ENCODE measurements around the gene SNAPC2.

Gene SNAPC2

DNA sequence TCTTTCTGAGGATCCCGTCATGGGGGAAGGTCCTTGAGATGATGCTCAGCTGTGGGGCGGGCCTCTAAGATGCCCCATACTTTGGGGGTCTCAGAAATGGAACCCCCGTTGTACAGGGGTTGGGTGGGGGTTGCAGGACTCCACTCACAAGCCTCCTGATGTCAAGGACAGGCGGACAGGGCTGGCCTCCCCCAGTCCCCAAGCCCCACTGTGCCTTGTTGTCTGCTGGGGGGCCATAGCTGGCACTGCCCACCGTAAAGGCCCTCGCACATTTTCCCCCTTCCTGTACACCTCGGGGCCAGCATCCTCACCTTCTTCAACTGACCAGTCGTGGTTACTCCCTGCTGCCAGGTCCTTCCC, 2.7 kb downstream of the SNAPC2 start:
- no peak overlapping the region for H3K27ac ChIP-seq (ENCODE audit: insufficient read depth in 1 of 2, low read depth in 1 of 2, low read length in 2 of 2, poor library complexity in 1 of 2, severe bottlenecking in 2 of 2)
- H3K36me3 ChIP-seq (ENCODE audit: control insufficient read depth in 4 of 4, insufficient read depth in 4 of 4, low read length in 3 of 4), result peaks cover 0 to 16% (median 14%) of the 10 kb centered on the region in 4 experiments
- ChIA-PET POLR2A (no interaction called here), CTCF (interaction anchor here (0.9 to 3.0 kb wide), 3 partner anchors 18 to 53 kb away, joined by 3 to 14 read pairs (median 5); partner anchors contain the start of gene TIMM44)
- H3K27me3 ChIP-seq (replicated peaks in 2 of 5; ENCODE audit: control insufficient read depth in 4 of 5, insufficient read depth in 5 of 5, low read length in 4 of 5), result peaks cover 0 to 19% (median 7%) of the 10 kb centered on the region in 5 experiments
- H3K4me1 ChIP-seq (ENCODE audit: control extremely low read depth in 1 of 4, control insufficient read depth in 4 of 4, insufficient read depth in 4 of 4, low read length in 3 of 4), result peaks cover 0 to 38% (median 36%) of the 10 kb centered on the region in 4 experiments
- no peak overlapping the region for H3K4me3 ChIP-seq (ENCODE audit: control insufficient read depth in 1 of 7, extremely low read depth in 1 of 7, insufficient read depth in 4 of 7, low read depth in 2 of 7, low read length in 6 of 7)
- H3K9me3 ChIP-seq (ENCODE audit: control extremely low read depth in 1 of 5, control insufficient read depth in 4 of 5, insufficient read depth in 2 of 5, low read depth in 1 of 5, low read length in 4 of 5), result no peaks in the 10 kb centered on the region
- WGBS (ENCODE audit: insufficient coverage), result 84% methylated on average over 4 of the region's 8 CpGs
- DNase-seq, result no peak

DNA sequence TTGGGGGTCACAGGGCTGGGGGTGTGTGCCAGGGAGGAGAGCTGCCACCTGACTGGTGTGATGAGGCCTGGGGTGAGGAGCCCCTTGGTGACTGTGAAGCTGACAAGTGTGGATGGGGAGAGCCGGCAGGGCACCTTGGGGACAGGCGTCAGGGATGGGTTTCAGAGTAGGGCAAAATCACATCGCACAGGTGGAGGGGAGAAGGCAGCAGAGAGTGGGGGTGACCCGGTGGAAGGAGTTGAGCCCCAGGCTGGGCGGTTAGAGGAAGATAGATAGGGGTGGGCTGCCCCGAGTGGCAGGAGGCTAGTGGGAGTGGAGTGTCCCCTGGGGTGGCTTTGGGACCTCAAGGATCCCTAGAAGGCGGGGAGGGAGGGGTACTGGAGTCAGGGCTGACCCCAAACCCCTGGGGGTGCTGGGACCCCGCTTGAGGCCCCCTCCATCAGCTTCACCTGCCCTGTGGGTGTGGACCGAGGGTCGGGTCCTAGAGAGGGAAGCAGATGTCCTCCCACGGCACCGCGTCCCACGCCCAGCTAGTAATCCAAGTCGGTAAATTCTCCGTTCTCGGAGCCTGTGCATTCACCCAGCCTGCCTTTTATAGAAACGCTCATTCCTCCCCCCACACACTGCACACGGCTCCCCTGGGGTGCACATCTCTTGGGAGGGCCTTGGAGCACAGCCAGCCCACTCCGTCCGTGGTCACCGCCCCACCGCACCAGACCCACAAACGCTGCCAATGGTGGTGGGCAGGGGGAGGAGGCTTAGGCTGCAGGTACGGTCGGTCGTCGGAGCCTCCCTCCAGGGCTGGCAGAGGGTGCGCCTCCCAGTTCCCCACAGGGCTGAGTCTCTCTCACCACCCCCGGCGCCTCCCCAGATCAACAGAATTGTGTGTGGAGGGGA, 3.4 kb downstream of the SNAPC2 start:
- no peak overlapping the region for H3K27ac ChIP-seq (ENCODE audit: insufficient read depth in 1 of 2, low read depth in 1 of 2, low read length in 2 of 2, poor library complexity in 1 of 2, severe bottlenecking in 2 of 2)
- H3K4me1 ChIP-seq (ENCODE audit: control extremely low read depth in 1 of 4, control insufficient read depth in 4 of 4, insufficient read depth in 4 of 4, low read length in 3 of 4), result peaks cover 0 to 35% (median 33%) of the 10 kb centered on the region in 4 experiments
- ChIA-PET CTCF (interaction anchor here (1.2 to 3.0 kb wide), 4 partner anchors 8 to 69 kb away, joined by 5 to 14 read pairs (median 8); partner anchors contain the start of genes TGFBR3L and TIMM44), POLR2A (no interaction called here)
- H3K27me3 ChIP-seq (replicated peaks in 2 of 5; ENCODE audit: control insufficient read depth in 4 of 5, insufficient read depth in 5 of 5, low read length in 4 of 5), result peaks cover 0 to 13% (median 3%) of the 10 kb centered on the region in 5 experiments
- no peak overlapping the region for H3K4me3 ChIP-seq (ENCODE audit: control insufficient read depth in 1 of 7, extremely low read depth in 1 of 7, insufficient read depth in 4 of 7, low read depth in 2 of 7, low read length in 6 of 7)
- WGBS (ENCODE audit: insufficient coverage), result 95% methylated on average over 23 of the region's 31 CpGs
- DNase-seq, result no peak
- no peaks in the 10 kb centered on the region for H3K9me3 ChIP-seq (ENCODE audit: control extremely low read depth in 1 of 5, control insufficient read depth in 4 of 5, insufficient read depth in 2 of 5, low read depth in 1 of 5, low read length in 4 of 5)
- H3K36me3 ChIP-seq (ENCODE audit: control insufficient read depth in 4 of 4, insufficient read depth in 4 of 4, low read length in 3 of 4), result peaks cover 0 to 21% (median 14%) of the 10 kb centered on the region in 4 experiments

DNA sequence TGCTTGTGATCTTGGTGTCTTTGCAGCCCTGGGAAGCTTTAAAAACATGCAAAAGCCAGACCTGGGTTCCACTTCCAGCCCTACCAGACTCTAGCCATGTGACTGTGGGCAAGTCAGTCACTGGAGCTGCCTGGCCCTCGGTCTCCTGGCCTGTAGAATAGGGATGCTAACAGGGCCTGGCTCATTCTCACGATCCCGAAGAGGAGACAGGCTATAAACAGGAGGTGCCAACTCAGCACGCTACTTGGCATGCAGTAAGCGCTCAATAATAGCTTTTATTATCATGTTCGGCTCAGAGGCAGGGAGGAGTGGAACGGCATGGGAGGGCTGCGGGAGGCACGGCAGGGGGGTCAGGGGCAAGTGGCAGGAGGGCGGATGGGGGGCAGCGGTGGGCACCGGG, 4.1 kb downstream of the SNAPC2 start:
- peaks cover 0 to 6% (median 0%) of the 10 kb centered on the region in 5 experiments for H3K27me3 ChIP-seq (replicated peaks in 2 of 5; ENCODE audit: control insufficient read depth in 4 of 5, insufficient read depth in 5 of 5, low read length in 4 of 5)
- no peak overlapping the region for H3K4me3 ChIP-seq (ENCODE audit: control insufficient read depth in 1 of 7, extremely low read depth in 1 of 7, insufficient read depth in 4 of 7, low read depth in 2 of 7, low read length in 6 of 7)
- H3K36me3 ChIP-seq (ENCODE audit: control insufficient read depth in 4 of 4, insufficient read depth in 4 of 4, low read length in 3 of 4), result peaks cover 0 to 21% (median 14%) of the 10 kb centered on the region in 4 experiments
- no peak for DNase-seq
- H3K4me1 ChIP-seq (ENCODE audit: control extremely low read depth in 1 of 4, control insufficient read depth in 4 of 4, insufficient read depth in 4 of 4, low read length in 3 of 4), result peaks cover 0 to 40% (median 32%) of the 10 kb centered on the region in 4 experiments
- H3K27ac ChIP-seq (ENCODE audit: insufficient read depth in 1 of 2, low read depth in 1 of 2, low read length in 2 of 2, poor library complexity in 1 of 2, severe bottlenecking in 2 of 2), result no peak overlapping the region
- ChIA-PET CTCF (interaction anchor here (1.2 to 3.0 kb wide), 4 partner anchors 9 to 70 kb away, joined by 5 to 14 read pairs (median 8); partner anchors contain the start of genes TGFBR3L and TIMM44), POLR2A (no interaction called here)
- H3K9me3 ChIP-seq (ENCODE audit: control extremely low read depth in 1 of 5, control insufficient read depth in 4 of 5, insufficient read depth in 2 of 5, low read depth in 1 of 5, low read length in 4 of 5), result no peaks in the 10 kb centered on the region
- WGBS (ENCODE audit: insufficient coverage), result 89% methylated on average over 12 of the region's 12 CpGs

DNA sequence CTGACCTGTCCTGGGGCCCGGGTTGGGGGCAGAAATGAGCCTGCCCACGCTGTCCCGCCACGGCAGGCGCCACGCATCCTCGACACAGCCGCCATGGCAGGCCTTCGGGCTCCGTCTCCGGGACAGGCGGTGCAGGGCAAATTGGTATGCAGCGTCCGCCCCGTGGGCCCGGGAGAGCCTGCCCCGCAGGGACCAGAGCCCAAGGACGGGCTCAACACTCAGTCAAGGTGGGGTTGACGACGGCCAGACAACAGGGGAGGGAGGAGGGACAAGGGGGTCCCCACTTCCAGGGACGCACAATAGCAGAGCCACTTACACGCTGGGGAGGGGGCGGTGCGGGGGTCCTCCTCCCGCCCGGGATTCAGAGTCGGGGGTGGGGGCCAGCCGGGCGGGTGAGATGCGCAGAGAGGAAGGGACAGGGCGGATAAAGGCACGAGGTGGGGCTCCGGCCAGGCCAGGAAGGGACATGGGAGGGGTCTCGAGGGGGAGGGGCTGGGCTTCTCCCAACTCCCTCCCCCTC, 4.6 kb downstream of the SNAPC2 start:
- H3K27ac ChIP-seq (ENCODE audit: insufficient read depth in 1 of 2, low read depth in 1 of 2, low read length in 2 of 2, poor library complexity in 1 of 2, severe bottlenecking in 2 of 2), result no peak overlapping the region
- peak overlapping the region in 1 of 7 experiments; percentile 26 for H3K4me3 ChIP-seq (ENCODE audit: control insufficient read depth in 1 of 7, extremely low read depth in 1 of 7, insufficient read depth in 4 of 7, low read depth in 2 of 7, low read length in 6 of 7)
- peaks cover 0 to 40% (median 31%) of the 10 kb centered on the region in 4 experiments for H3K4me1 ChIP-seq (ENCODE audit: control extremely low read depth in 1 of 4, control insufficient read depth in 4 of 4, insufficient read depth in 4 of 4, low read length in 3 of 4)
- peaks cover 0 to 21% (median 14%) of the 10 kb centered on the region in 4 experiments for H3K36me3 ChIP-seq (ENCODE audit: control insufficient read depth in 4 of 4, insufficient read depth in 4 of 4, low read length in 3 of 4)
- POLR2A ChIA-PET, result no interaction called here
- no peak for DNase-seq
- H3K9me3 ChIP-seq (ENCODE audit: control extremely low read depth in 1 of 5, control insufficient read depth in 4 of 5, insufficient read depth in 2 of 5, low read depth in 1 of 5, low read length in 4 of 5), result no peaks in the 10 kb centered on the region
- CTCF ChIA-PET, result interaction anchor here (1.2 to 3.0 kb wide), 3 partner anchors 9 to 71 kb away, joined by 7 to 14 read pairs (median 8); partner anchors contain the start of genes TGFBR3L and TIMM44
- H3K27me3 ChIP-seq (replicated peaks in 2 of 5; ENCODE audit: control insufficient read depth in 4 of 5, insufficient read depth in 5 of 5, low read length in 4 of 5), result peaks cover 0 to 1% (median 0%) of the 10 kb centered on the region in 5 experiments
- WGBS (ENCODE audit: insufficient coverage), result 55% methylated on average over 25 of the region's 34 CpGs

DNA sequence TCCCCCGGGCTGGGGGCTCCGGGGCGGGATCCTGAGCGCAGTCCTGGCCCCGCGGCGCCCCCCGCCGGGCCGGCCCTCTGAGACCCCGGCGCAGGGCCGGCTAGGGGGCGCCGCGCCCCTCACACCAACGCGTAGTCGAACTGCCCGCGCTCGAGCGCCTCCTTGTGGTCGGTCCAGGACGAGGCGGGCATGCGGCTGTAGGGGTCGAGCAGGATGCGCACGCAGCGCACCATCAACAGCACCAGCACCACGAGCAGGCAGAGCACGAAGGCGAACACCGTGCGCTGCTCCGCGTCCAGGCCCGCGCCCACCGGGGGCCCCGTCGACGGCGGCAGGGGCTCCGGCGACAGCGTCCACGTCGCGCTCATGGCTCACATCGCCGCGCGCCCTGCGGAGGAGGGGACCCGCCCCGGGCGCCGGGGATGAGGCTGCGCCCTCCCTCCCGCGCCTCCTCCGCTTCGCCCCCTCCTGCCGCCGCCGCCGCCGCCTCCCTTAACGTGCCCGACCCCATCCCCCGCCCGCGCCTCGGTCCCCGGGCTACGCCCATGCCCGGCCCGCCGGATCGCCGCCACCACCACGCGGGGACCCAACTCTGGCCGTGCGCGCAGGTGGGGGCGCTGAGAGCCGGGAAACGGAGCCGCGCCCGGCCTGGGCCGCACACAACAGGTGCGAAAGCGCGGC, 5.2 kb downstream of the SNAPC2 start:
- H3K9me3 ChIP-seq (ENCODE audit: control extremely low read depth in 1 of 5, control insufficient read depth in 4 of 5, insufficient read depth in 2 of 5, low read depth in 1 of 5, low read length in 4 of 5), result no peaks in the 10 kb centered on the region
- ChIA-PET POLR2A (no interaction called here), CTCF (no interaction called here)
- peaks cover 0 to 21% (median 14%) of the 10 kb centered on the region in 4 experiments for H3K36me3 ChIP-seq (ENCODE audit: control insufficient read depth in 4 of 4, insufficient read depth in 4 of 4, low read length in 3 of 4)
- peak overlapping the region in 5 of 7 experiments; percentile 10 to 48 (median 26) for H3K4me3 ChIP-seq (ENCODE audit: control insufficient read depth in 1 of 7, extremely low read depth in 1 of 7, insufficient read depth in 4 of 7, low read depth in 2 of 7, low read length in 6 of 7)
- H3K27me3 ChIP-seq (replicated peaks in 2 of 5; ENCODE audit: control insufficient read depth in 4 of 5, insufficient read depth in 5 of 5, low read length in 4 of 5), result no peaks in the 10 kb centered on the region
- peaks cover 0 to 40% (median 28%) of the 10 kb centered on the region in 4 experiments for H3K4me1 ChIP-seq (ENCODE audit: control extremely low read depth in 1 of 4, control insufficient read depth in 4 of 4, insufficient read depth in 4 of 4, low read length in 3 of 4)
- WGBS (ENCODE audit: insufficient coverage), result 0% methylated on average over 73 of the region's 98 CpGs
- DNase-seq, result peak; percentile 82 to 89 (median 85)
- H3K27ac ChIP-seq (ENCODE audit: insufficient read depth in 1 of 2, low read depth in 1 of 2, low read length in 2 of 2, poor library complexity in 1 of 2, severe bottlenecking in 2 of 2), result no peak overlapping the region

DNA sequence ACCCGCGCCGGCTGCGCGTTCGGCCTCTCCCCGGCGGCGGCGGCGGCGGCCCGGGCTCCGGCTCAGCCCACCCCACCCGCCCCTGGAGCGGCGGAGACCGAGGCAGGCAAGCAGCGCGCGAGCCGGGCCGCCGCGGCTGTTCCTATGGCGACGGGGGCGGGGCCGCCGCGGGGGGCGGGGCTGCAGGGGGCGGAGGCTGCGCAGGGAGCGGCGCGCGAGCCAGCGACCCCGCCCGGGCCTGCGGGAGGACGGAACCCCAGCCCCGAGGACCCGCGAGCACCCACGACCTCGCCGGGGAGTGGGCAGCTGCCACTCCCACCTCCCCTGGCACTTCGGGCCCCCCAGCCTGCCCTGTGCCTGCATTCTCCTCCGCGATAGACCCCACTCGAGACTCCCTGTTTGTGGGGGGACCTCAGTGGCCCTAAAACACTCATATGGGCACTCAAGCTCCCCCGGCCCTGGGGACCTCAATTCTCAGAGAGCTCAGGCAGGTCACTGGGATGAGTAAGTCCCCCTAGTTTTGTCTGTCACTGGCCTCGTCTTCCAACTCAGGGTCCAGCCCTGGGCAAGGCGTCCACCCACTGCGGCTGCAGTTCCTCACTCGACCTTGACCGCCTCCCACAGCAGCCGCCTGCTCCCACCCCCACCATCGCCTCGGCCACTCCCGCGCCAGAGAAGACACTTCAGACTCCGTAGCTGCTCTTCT, 6.0 kb downstream of the SNAPC2 start, which contains the start of gene CTXN1:
Gene CTXN1, minus strand, starts transcription at position 115 of the 706 bp plus-strand sequence. CDS start 597 bp downstream, outside the sequence.
- peak within 1 kb of the TSS in 1 of 2 experiments; percentile 14 for H3K27ac ChIP-seq (ENCODE audit: insufficient read depth in 1 of 2, low read depth in 1 of 2, low read length in 2 of 2, poor library complexity in 1 of 2, severe bottlenecking in 2 of 2)
- ChIA-PET CTCF (interaction anchor here (1.1 to 4.0 kb wide), 6 partner anchors 9 to 77 kb away, joined by 3 to 20 read pairs (median 4); partner anchors contain the start of genes MAP2K7 and TIMM44), POLR2A (interaction anchor here (1.1 kb wide), 1 partner anchor 18 kb away, joined by 4 read pairs; no protein-coding TSS in a partner anchor)
- H3K27me3 ChIP-seq (replicated peaks in 2 of 5; ENCODE audit: control insufficient read depth in 4 of 5, insufficient read depth in 5 of 5, low read length in 4 of 5), result no peaks in the 10 kb centered on the region
- peaks cover 0 to 36% (median 24%) of the 10 kb centered on the region in 4 experiments for H3K4me1 ChIP-seq (ENCODE audit: control extremely low read depth in 1 of 4, control insufficient read depth in 4 of 4, insufficient read depth in 4 of 4, low read length in 3 of 4)
- peak in 2 of 3 donors; percentile 52 to 57 for DNase-seq
- H3K36me3 ChIP-seq (ENCODE audit: control insufficient read depth in 4 of 4, insufficient read depth in 4 of 4, low read length in 3 of 4), result peaks cover 0 to 28% (median 20%) of the 10 kb centered on the region in 4 experiments
- 24% methylated on average over 50 of the region's 65 CpGs for WGBS (ENCODE audit: insufficient coverage)
- peak within 1 kb of the TSS in 6 of 7 experiments; percentile 10 to 68 (median 28) for H3K4me3 ChIP-seq (ENCODE audit: control insufficient read depth in 1 of 7, extremely low read depth in 1 of 7, insufficient read depth in 4 of 7, low read depth in 2 of 7, low read length in 6 of 7)
- no peaks in the 10 kb centered on the region for H3K9me3 ChIP-seq (ENCODE audit: control extremely low read depth in 1 of 5, control insufficient read depth in 4 of 5, insufficient read depth in 2 of 5, low read depth in 1 of 5, low read length in 4 of 5)

Data from common myeloid progenitor, CD34-positive (primary cell).